Measurements from ENCODE around the gene OR4F15.
"Not testable (repeated sequence)": the region's sequence is repeated elsewhere in the genome, so short reads cannot be mapped to it uniquely, and the experiment has no call there.

Gene OR4F15, protein sequence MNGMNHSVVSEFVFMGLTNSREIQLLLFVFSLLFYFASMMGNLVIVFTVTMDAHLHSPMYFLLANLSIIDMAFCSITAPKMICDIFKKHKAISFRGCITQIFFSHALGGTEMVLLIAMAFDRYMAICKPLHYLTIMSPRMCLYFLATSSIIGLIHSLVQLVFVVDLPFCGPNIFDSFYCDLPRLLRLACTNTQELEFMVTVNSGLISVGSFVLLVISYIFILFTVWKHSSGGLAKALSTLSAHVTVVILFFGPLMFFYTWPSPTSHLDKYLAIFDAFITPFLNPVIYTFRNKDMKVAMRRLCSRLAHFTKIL

DNA sequence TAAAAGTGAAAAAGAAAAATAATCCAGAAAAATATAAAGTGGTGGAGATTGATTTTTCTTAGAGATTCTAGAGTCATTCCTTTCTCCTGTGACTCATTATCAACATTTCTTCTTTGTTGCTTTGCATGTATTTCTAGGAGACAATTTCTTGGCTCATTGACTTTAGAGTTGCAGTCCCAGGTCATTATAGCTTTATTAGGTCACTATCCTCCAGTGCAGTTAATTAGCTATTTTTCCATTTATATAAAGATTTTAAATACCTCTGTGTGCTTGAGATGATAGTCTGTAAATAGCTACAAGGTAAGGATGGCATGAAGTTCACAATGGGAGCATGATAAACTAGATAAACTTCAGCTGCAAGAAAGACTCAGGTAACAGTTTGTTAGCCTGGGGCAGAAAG is at the start of gene OR4F15:
TSS of gene OR4F15 (plus strand) at position 301 of the 400 bp plus-strand sequence. CDS start 5,985 bp downstream, outside the sequence.
- DNase-seq = no peak

DNA sequence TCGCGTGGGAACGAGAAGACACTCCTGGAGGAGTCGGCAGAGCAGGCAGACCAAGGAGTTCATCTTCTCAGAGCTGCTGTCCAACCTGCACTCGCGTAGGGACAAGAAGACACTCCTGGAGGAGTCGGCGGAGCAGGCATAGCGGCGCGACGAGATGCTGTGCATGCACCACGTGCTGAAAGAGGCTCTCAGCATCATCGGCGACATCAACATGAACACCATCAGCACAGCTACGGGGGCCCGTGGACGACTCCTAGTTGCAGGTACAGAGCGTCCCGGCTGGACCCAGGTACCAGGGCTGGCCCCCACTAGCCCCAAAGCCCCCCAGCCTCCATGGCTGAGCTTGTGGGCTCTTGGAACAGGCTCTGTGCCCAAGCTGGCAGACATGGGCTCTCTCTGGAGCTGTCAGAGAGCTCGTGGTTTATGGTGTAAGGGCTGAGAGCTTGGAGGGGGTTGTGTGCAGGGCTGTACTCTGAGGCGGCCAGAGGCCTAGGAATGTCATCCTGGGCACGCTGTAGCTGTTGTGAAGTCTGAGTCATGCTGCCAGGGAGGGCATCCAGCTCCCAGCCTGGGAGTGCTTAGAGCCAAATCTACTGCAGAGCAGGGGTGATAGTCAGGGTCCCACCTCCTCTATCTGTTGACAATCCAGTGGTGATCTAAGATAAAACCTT is 47.2 kb upstream of the OR4F15 start:
- DNase-seq = not testable (repeated sequence)

GRCh38 chr15:101765340-101765671 is 46.7 kb upstream of the OR4F15 start:
- DNase-seq = not testable (repeated sequence)

GRCh38 chr15:101765772-101766456 is 46.1 kb upstream of the OR4F15 start:
- no peak for DNase-seq

DNA sequence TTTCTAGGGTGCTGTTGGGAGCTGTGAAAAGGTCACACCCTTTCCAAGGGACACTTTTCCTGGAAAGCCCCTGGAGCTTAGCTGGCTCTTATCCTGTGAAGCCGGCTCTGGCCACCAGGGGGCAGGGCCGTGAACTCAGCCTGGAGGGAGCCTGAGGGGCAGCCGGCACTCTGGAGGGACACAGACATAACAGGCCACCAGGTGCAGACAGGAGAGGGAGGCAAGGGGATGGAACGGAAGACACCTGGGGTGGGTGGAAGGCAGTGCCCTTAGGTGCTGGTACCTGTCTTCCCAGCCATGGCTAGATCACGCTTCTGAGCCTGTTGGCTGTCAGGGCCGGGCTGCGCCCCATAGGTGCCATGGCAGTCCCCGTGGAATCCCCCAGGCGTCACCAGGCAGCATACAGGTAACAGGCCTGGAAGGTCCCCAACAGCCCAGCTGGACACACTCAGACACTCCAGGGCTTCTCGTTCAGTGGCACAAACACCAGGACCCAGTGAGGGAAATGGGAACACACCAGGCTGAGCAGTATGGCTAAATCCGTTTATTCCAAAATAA is 44.8 kb upstream of the OR4F15 start:
- not testable (repeated sequence) for DNase-seq

DNA sequence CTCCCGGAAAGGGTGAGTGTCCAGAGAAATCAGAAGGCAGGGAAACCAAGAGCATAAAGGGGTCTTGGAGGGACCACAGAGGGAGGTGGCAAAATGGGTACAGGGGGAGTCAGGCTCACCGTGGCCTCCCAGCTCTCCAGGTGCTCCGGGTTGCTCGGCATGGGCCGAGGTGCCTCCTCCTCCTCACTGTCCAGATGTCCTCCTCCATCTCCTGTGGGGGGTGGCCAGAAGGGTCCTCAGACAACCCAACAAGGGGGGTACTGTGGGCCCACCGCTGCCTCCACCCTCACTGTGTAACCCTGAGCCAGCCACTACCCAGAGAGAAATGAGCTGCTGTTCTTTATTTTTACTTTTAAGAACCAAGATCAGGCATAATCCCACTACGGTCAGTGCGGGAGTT is 39.1 kb upstream of the OR4F15 start:
- no peak for DNase-seq

DNA sequence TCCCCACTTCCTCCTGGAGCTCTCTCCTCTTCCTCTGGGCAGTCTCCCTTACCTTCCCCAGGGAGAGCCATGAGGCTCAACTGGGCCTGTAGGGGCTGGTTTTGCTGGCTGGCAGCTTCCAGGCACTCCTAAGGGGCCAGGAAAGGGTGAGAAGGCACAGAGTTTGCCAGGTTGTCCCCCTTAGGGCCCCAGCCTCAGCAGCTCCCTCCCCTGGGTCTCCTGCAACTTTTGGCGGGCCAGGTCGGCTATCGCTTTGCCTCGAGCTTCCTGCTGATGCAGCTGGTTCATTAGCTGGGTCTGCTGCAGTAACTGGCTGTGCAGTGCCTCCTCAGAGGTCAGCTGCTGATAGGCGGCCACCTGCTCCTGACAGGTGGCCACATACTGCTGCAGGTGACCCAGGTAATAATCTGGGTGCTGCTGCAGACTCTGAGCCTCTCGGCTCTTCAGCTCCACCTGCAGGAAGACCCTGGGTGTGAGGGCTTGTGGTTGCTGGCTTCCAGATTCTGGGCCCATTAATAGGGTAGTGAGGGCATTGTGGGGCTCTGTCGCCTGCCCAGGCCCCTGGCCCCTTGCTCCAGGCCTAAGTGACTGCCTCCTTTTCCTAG is 38.4 kb upstream of the OR4F15 start:
- no peak for DNase-seq

DNA sequence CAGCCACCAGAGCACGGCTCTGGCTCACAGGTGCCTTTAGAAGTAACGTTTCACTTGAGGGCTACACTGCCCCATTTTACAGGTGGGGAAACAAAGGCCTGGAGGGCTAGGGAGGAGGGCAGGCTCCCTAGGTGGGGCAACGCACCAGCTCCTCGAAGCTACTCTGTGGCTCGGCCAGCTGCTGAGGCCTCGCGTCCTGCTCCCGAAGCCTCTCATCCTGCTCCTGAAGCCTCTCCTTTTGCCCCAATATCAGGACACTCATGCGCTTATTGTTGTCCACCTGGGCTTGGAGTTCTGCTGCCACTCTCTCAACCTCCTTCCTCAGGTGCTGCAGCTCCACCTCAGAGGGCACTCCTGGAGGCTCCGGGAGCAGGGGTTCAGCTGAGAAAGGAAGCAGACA is 36.9 kb upstream of the OR4F15 start:
- DNase-seq = no peak

DNA sequence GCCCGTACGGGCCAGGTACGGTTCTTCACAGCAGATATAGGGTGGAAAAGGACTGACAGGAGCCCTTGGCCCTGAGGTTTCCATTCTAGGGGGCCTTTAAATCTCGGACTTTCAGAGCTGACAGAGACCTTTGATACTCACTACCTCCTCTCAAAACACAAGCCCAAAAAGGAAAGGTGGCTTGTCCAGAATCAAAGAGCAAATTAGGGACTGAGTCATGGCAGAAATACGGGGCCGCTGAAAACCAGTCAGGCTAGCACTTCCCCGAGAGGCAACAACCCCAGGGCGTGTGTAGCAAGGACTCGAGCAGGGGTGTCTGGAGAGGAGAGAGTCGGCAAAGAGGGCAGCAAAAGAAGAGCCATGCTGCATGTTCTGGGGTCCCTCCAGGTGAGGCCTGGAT is 33.4 kb upstream of the OR4F15 start:
- DNase-seq = not testable (repeated sequence)

DNA sequence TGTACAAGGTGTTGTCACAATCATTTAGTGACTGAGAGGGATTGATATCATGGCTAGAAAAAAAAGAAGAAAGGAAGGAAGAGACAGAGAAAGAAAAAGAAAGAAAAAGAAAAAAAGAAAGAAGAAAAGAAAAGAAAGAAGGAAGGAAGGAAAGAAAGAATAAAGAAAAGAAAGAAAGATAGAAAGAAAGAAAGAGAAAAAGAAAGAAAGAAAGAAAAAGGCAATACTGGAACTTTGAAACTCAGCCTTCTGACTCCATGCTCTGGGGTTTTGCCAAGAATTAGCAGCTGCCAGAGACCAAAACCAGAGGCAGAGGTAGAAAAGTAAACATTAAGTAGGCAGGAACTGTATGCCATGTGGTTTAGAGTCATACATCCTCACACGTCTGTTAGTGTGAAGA is 31.8 kb upstream of the OR4F15 start:
- not testable (repeated sequence) for DNase-seq

DNA sequence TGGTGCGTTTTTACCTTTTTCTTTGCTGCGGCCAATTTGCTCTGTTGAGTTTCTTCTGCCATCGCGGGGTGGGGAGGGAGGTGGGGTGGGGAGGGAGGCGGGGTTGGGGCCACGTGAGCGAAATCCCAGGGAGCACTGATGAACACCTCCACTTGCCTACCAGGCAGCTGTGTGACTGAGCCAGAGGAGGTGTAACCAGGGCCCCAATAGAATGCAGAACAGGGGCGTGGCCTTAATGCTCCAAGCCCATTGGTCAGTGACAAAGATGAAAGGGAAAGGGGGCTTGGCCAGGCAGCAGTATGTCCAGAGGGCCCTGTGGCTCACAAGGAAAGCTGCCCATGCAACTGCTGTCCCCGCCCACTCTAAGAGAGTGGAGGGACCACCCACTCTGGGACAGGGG is 30.1 kb upstream of the OR4F15 start:
- DNase-seq = no peak

- no peak for DNase-seq
These were observed 27.4 kb upstream of the OR4F15 start for GRCh38 chr15:101784644-101785043.

DNA sequence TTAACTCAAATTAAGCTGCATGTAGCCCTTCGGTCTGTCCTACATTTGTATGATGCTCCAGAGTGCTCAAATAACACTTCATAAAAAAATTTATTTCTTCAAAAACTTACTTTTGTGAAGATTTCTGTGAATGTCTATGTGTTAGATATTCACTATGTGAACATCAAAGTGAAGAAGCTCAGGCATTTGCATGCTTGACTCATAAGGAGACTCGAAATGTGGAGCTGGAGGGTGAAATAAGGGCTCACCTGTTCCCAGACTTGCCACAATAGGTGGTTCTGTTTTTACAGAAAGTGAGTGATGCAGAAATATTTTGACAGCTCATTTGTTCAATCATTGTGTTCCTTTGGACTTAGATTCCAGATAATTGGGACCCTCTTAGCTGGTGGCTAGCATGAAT is 25.6 kb upstream of the OR4F15 start:
- DNase-seq = not testable (repeated sequence)

DNA sequence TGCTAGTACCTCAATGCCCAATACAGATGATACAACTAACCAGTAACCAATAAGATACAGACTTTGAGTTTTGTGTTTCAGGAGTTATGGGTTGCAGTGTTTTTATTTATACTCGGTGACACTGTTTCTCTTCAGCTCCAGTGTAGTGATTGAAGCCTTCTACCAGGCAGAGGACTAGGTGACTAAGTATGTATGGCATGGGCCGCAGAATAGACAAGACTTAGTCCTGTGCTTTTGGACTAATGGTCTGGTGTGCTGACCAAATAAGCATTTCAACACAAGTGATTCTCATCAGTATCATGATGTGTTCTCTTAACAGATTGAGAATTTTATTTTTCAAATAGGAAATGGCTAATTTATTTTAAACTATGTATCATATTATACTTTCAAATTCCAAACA is 24.0 kb upstream of the OR4F15 start:
- not testable (repeated sequence) for DNase-seq

- DNase-seq = not testable (repeated sequence)
These were observed 23.3 kb upstream of the OR4F15 start for GRCh38 chr15:101788503-101789269.

- DNase-seq = not testable (repeated sequence)
These were observed 21.3 kb upstream of the OR4F15 start for GRCh38 chr15:101790748-101791147.

GRCh38 chr15:101793981-101794380 is 18.0 kb upstream of the OR4F15 start:
- not testable (repeated sequence) for DNase-seq

- no peak for DNase-seq
These were observed 16.5 kb upstream of the OR4F15 start for GRCh38 chr15:101795455-101795854.

DNA sequence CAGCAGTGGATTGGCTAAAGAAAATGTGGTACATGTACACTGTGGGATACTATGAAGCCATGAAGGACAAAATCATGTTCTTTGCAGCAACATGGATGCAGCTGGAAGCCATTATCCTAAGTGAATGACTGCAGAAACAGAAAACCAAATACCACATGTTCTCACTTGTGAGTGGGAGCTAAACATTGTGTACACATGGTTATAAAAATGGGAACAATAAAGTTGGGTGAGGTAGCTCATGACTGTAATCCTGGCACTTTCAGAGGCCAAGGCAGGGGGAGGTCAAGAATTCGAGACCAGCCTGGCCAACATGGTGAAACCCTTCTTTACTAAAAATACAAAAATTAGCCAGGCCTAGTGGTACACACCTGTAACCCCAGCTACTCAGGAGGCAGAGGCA is 12.3 kb upstream of the OR4F15 start:
- no peak for DNase-seq

DNA sequence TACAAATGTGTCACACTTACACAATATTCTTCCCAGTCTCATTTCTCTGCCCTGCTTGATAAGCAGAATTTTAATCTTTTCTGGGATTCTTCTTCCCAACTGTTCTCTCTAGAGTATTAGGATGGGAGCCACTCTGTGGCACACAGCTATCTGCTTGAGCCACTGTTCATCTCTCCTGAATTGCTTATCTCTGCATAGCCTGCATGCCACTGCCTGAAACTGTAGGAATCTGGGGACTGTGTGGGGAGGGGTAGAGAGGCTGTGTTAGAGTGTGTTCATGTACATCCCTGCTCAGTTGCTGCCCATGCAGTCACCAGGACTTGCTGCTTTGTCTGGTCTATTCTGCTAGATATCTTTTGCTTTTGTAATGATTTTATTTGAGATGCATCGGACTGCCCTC is 11.0 kb upstream of the OR4F15 start:
- no peak for DNase-seq

DNA sequence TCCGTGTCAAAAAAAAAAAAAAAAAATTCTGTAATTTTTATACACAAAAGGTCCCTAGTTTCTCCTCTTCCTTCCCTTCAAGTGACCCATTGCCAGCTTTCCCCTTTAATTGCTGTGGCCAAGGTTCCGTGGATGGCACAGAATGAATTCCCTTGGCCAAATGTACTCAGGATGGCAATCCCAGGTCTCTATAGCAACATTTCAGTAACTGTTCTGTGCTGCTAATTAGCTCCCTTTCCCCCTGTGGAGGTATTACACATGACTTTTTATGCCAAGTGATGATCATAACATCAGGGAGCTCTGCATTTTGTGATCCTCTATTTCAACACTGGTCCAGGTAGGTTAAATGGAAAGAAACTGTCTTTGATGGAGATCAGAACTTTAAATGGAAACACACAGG is 8.8 kb upstream of the OR4F15 start, which contains the start of gene OR4F6:
TSS of gene OR4F6 (plus strand) at position 301 of the 400 bp plus-strand sequence. CDS start 2,211 bp downstream, outside the sequence.
- no peak for DNase-seq

DNA sequence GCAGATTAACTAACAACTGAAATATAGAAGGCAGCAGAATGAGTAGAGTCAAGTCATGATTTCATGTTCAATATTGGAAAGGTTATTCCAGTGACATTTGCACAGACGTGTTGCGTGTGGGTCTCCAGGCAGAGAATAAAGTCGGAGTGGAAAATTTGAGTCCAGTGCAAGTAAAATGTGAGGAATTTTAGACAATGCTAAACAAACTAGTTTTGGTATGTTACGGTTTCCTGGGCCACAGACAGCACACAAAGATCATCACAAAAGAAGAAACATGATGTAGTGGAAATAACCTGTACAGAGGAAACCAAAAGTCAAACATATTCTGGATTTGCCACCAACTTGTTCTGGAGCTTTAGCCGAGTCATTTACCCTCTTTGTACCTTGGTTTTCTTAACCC is 8.3 kb upstream of the OR4F15 start:
- DNase-seq = no peak

Data from retina (tissue), 1 donor.